NB4 (cell line): Measurements from ENCODE around the gene CLCN7.

Experiments used
- DNase-seq: peaks from one replicate; pipeline ENCODE4 v3.0.0; 2010; ENCODE audit warnings: low read depth
- H3K4me3 ChIP-seq: one replicate; pipeline ENCODE4 v1.5.1; 2011; ENCODE audit warnings: mild to moderate bottlenecking, low read depth, low read length, moderate library complexity
- MAX ChIP-seq: IDR thresholded peaks from 2 replicates; pipeline ENCODE4 v1.6.1; 2011; ENCODE audit warnings: low read depth, low read length
- MYC ChIP-seq: IDR thresholded peaks from 2 replicates; pipeline ENCODE4 v1.6.1; 2011; ENCODE audit warnings: low read depth, low read length
- POLR2A ChIP-seq: IDR thresholded peaks from 2 replicates; pipeline ENCODE4 v1.6.1; 2011; ENCODE audit warnings: mild to moderate bottlenecking; ENCODE audit not compliant: insufficient read length; ENCODE audit errors: extremely low read depth
- TF ChIP-seq, protein P1 (sequence below): IDR thresholded peaks from one replicate; pipeline ENCODE4 v1.5.1; 2012; ENCODE audit warnings: low read depth, low read length

Gene CLCN7

DNA sequence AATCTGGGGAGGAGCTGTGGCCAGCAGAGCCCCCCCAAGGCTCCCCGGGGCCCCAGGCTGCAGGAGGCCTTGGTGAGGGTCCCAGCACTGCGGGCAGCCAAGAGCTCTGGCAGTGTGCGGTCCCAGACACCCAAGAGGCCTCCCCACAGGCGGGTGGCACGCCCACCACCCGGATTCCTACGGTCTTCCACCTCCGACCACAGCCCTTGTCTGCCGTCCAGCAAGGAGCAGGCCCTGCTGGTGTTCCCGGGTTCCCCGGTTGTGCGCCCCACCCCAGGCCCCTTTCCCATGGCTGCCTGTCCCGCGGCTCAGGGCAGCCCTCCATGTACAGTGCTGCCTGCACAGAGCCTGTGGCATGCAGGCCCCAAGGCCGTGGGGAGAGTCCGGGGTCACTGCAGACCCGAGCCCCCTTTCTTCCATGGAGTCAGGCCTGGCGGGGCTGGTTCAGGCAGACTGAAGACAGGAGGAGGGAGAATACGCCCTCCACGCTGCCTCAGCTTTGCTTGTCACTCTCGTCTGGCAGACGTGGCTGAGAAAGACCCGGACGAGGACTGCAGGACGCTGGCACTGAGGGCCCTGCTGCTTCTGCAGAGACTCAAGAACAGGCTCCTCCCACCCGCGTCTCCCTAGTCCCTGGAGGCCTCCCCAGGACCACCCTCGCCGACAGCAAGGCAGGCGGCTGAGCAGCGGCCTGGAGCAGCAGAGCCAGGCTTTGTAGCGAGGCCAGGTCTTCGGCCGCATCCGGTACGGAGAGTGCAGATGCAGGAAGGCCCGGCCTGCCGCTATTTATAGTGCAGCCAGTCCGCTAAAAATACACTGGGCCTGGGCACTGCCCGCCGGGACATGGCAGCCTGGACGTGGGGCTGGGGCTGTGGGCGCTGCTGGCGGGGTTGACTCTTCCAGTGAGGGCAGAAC, 34.7 kb upstream of the CLCN7 start:
- no peak for DNase-seq
- H3K4me3 ChIP-seq = no peak overlapping the region
- TF ChIP-seq MYC (no peak), POLR2A (no peak), MAX (no peak)
- TF ChIP-seq, protein P1, sequence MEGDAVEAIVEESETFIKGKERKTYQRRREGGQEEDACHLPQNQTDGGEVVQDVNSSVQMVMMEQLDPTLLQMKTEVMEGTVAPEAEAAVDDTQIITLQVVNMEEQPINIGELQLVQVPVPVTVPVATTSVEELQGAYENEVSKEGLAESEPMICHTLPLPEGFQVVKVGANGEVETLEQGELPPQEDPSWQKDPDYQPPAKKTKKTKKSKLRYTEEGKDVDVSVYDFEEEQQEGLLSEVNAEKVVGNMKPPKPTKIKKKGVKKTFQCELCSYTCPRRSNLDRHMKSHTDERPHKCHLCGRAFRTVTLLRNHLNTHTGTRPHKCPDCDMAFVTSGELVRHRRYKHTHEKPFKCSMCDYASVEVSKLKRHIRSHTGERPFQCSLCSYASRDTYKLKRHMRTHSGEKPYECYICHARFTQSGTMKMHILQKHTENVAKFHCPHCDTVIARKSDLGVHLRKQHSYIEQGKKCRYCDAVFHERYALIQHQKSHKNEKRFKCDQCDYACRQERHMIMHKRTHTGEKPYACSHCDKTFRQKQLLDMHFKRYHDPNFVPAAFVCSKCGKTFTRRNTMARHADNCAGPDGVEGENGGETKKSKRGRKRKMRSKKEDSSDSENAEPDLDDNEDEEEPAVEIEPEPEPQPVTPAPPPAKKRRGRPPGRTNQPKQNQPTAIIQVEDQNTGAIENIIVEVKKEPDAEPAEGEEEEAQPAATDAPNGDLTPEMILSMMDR = no peak

- no peak overlapping the region for H3K4me3 ChIP-seq
- no peak for DNase-seq
- TF ChIP-seq POLR2A (no peak), MYC (no peak), MAX (no peak)
- TF ChIP-seq, protein P1 = no peak
Observed at GRCh38 chr16:1508494-1509187, 33.8 kb upstream of the CLCN7 start.

DNA sequence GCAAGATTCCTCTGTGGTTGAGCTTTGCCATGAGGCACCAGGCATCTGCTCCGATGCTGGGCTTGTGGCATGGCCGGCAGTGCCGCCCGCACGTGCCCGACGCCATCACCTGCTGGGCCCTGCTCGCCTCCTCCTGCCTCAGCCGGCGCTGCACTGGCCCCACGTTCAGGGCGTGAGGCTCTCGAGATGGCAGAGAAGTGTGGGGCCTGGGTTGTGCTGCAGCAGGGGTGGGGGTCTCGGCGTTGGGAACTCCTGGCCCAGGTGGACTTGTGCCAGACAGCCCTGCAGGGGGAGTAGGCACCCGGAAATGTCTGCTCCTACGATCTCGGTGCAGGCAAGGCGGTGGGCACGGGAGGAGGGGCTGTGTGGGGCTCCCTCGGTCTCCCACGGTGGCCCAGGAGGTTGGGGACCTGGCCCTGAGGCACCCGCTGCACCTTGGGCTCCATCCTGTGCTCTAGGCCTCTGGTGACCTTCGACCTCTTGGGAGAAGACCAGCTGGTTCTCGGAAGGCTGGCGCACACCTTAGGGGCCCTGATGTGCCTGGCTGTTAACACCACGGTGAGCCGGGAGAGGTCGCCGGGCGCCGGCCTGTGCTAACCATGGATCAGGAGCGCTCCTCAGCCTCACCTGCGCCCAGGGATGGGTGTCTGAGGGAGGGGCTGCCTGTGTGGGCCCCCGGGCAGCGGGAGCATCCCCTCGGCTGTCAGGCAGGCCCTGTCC, 31.8 kb upstream of the CLCN7 start:
- H3K4me3 ChIP-seq = no peak overlapping the region
- no peak for DNase-seq
- TF ChIP-seq MYC = no peak
- no peak for TF ChIP-seq MAX
- TF ChIP-seq POLR2A = no peak
- TF ChIP-seq, protein P1 = no peak

- H3K4me3 ChIP-seq = no peak overlapping the region
- TF ChIP-seq MYC = no peak
- TF ChIP-seq, protein P1 = no peak
- TF ChIP-seq MAX = no peak
- TF ChIP-seq POLR2A = no peak
- no peak for DNase-seq
Observed at GRCh38 chr16:1505912-1506311, 31.1 kb upstream of the CLCN7 start.

- H3K4me3 ChIP-seq = no peak overlapping the region
- TF ChIP-seq MYC (no peak), POLR2A (no peak), MAX (no peak)
- TF ChIP-seq, protein P1 = no peak
- DNase-seq = no peak
Observed at GRCh38 chr16:1505073-1505844, 30.4 kb upstream of the CLCN7 start.
